ENCODE data around the gene CHCT1. TPM values are rescaled to one million over a fixed set of nuclear protein-coding genes. Genes with fewer than 3 reads are reported as not detected.
"Not testable (repeated sequence)": the region's sequence is repeated elsewhere in the genome, so short reads cannot be mapped to it uniquely, and the experiment has no call there.

The CHCT1 gene
- polyA plus RNA-seq, 3 donors, result 0.89 TPM; not detected in 2

DNA sequence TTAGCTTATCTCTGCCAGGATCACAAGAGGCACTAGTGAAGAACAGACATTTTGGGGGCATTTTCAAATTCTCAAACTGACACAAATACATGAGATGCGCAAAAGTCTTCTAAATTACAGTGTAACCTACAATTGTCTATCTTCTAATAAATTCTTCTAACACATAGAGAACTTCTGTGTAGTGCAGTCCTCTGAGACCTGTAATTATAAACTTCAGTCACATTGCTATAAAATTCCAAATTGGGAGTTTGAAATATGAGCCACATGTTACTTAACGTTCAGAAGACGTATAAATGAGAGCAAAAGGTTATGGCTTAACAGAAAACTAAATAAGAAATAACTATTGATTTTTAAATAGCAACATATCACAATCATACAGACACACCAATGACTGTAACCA lies 42.8 kb upstream of the CHCT1 start:
- not testable (repeated sequence) for H3K4me3 Mint-ChIP-seq; H3K9me3 ChIP-seq (replicated peaks in 1 of 2; ENCODE audit: control insufficient read depth in 1 of 2, insufficient read depth in 1 of 2, low read length in 2 of 2); H3K27ac ChIP-seq (ENCODE audit: low read depth in 1 of 2, low read length in 2 of 2); H3K27ac Mint-ChIP-seq; H3K9ac ChIP-seq (ENCODE audit: insufficient read depth, low read length, poor library complexity, severe bottlenecking); H3K4me3 ChIP-seq (replicated peaks in 1 of 3; ENCODE audit: low read depth in 2 of 3, low read length in 3 of 3); H3K9me3 Mint-ChIP-seq; H2AFZ ChIP-seq (ENCODE audit: insufficient read depth, low read depth, low read length, poor library complexity, severe bottlenecking); H3K27me3 Mint-ChIP-seq (ENCODE audit: low read depth in 3 of 3); H3K27me3 ChIP-seq (ENCODE audit: control insufficient read depth in 2 of 2, insufficient read depth in 2 of 2, low read length in 2 of 2); DNase-seq; H3K4me2 ChIP-seq (replicated peaks; ENCODE audit: extremely low read depth, low read length, poor library complexity, severe bottlenecking)
- intact Hi-C loops (cut with micrococcal nuclease), result loop anchor here in 1 of 2 donors (10.0 kb wide), 1 partner anchor 65 kb away; no protein-coding TSS in a partner anchor
- H3K36me3 ChIP-seq (replicated peaks in 1 of 2; ENCODE audit: control insufficient read depth in 1 of 2, insufficient read depth in 2 of 2, low read length in 2 of 2), result peaks cover 5 to 13% of the 10 kb centered on the region in 2 donors
- H3K4me1 ChIP-seq (ENCODE audit: control insufficient read depth in 1 of 2, insufficient read depth in 2 of 2, low read length in 2 of 2), result peaks cover 16 to 17% of the 10 kb centered on the region in 2 donors
- H3K79me2 ChIP-seq (ENCODE audit: insufficient read depth, low read length), result peaks cover 94% of the 10 kb centered on the region
- Mint-ChIP-seq H3K36me3 (peaks cover 22 to 33% of the 10 kb centered on the region in 2 donors), H3K4me1 (peaks cover 14% of the 10 kb centered on the region)
- WGBS (ENCODE audit: insufficient coverage), result no CpG with 5 or more reads among the region's 3 CpGs
- H4K20me1 ChIP-seq (ENCODE audit: insufficient read depth, low read length), result peaks cover 46% of the 10 kb centered on the region

DNA sequence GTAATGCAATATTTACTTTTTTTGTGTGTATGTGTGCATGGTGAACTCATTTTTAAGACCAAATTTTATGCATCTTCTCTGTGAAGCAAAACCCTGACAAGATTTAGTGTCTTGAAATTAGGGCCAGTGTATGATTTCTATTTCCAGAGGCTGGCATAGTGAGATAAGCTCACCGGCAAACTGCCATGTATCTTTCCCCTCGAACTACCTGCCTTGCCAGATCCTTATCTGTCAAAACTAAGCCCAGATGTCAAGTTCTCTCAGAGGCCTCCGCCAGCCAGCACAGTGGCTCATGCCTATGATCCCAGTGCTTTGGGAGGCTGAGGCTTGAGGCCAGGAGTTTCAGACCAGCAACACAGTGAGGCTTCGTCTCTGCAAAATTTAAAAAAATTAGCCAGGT lies 40.3 kb upstream of the CHCT1 start:
- no peaks in the 10 kb centered on the region for H3K9me3 Mint-ChIP-seq
- Histone ChIP-seq H3K4me2 (replicated peaks; ENCODE audit: extremely low read depth, low read length, poor library complexity, severe bottlenecking) (no peak overlapping the region), H2AFZ (ENCODE audit: insufficient read depth, low read depth, low read length, poor library complexity, severe bottlenecking) (no peak overlapping the region), H3K9me3 (replicated peaks in 1 of 2; ENCODE audit: control insufficient read depth in 1 of 2, insufficient read depth in 1 of 2, low read length in 2 of 2) (no peaks in the 10 kb centered on the region), H3K27ac (ENCODE audit: low read depth in 1 of 2, low read length in 2 of 2) (peak overlapping the region in 1 of 2 donors; percentile 27), H3K4me3 (replicated peaks in 1 of 3; ENCODE audit: low read depth in 2 of 3, low read length in 3 of 3) (no peak overlapping the region), H3K79me2 (ENCODE audit: insufficient read depth, low read length) (peaks cover 97% of the 10 kb centered on the region), H4K20me1 (ENCODE audit: insufficient read depth, low read length) (peaks cover 52% of the 10 kb centered on the region), H3K36me3 (replicated peaks in 1 of 2; ENCODE audit: control insufficient read depth in 1 of 2, insufficient read depth in 2 of 2, low read length in 2 of 2) (peaks cover 5 to 9% of the 10 kb centered on the region in 2 donors), H3K4me1 (ENCODE audit: control insufficient read depth in 1 of 2, insufficient read depth in 2 of 2, low read length in 2 of 2) (peaks cover 37 to 42% of the 10 kb centered on the region in 2 donors), H3K27me3 (ENCODE audit: control insufficient read depth in 2 of 2, insufficient read depth in 2 of 2, low read length in 2 of 2) (no peaks in the 10 kb centered on the region), H3K9ac (ENCODE audit: insufficient read depth, low read length, poor library complexity, severe bottlenecking) (no peak overlapping the region)
- H3K36me3 Mint-ChIP-seq, result peaks cover 15 to 26% of the 10 kb centered on the region in 2 donors
- H3K27me3 Mint-ChIP-seq (ENCODE audit: low read depth in 3 of 3), result peaks cover 0 to 3% (median 1%) of the 10 kb centered on the region in 3 donors
- TF ChIP-seq, protein P1, sequence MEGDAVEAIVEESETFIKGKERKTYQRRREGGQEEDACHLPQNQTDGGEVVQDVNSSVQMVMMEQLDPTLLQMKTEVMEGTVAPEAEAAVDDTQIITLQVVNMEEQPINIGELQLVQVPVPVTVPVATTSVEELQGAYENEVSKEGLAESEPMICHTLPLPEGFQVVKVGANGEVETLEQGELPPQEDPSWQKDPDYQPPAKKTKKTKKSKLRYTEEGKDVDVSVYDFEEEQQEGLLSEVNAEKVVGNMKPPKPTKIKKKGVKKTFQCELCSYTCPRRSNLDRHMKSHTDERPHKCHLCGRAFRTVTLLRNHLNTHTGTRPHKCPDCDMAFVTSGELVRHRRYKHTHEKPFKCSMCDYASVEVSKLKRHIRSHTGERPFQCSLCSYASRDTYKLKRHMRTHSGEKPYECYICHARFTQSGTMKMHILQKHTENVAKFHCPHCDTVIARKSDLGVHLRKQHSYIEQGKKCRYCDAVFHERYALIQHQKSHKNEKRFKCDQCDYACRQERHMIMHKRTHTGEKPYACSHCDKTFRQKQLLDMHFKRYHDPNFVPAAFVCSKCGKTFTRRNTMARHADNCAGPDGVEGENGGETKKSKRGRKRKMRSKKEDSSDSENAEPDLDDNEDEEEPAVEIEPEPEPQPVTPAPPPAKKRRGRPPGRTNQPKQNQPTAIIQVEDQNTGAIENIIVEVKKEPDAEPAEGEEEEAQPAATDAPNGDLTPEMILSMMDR (IDR thresholded peaks at IDR 0.05), result no peak
- H3K4me3 Mint-ChIP-seq, result no peak overlapping the region
- intact Hi-C loops (cut with micrococcal nuclease), result no loop called here
- peak overlapping the region in 3 of 7 donors; percentile 23 to 45 (median 25) for H3K27ac Mint-ChIP-seq
- WGBS (ENCODE audit: insufficient coverage), result 58% methylated on average over 2 of the region's 4 CpGs
- DNase-seq, result no peak
- H3K4me1 Mint-ChIP-seq, result peaks cover 38% of the 10 kb centered on the region

Data from CD14-positive monocyte (primary cell).